Measurements from ENCODE around the gene TNS1. TPM values are rescaled to one million over a fixed set of nuclear protein-coding genes. Genes with fewer than 3 reads are reported as not detected.

TNS1 gene
- total RNA-seq, 1 donor from 2014 or later: 219 TPM

DNA sequence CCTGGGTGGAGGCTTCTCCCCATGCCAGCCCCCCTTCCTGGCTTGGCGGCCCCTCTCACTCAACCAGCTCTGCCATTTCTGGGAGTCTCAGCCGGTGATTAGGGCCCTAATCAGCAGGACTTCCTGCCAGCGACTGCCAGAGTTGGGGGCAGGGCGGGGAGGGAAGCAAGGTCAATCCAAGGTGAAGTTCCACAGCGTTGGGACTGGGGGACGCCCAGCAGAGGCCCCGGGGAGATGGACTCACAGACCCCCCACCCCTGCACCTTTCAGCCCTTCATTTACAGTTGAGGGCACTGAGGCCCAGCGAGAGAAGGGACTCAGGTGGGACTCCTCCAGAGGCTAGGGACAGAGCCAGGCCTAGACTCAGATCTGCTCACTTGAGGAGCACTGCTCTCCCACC, 65.3 kb downstream of the TNS1 start:
- Mint-ChIP-seq H3K4me3 (ENCODE audit: unreplicated experiment) (no peak overlapping the region), H3K9me3 (ENCODE audit: unreplicated experiment) (peaks cover 2% of the 10 kb centered on the region), H3K27me3 (ENCODE audit: low read depth, unreplicated experiment) (no peaks in the 10 kb centered on the region), H3K27ac (ENCODE audit: unreplicated experiment) (no peak overlapping the region), H3K36me3 (ENCODE audit: low read depth, unreplicated experiment) (peaks cover 16% of the 10 kb centered on the region), H3K4me1 (ENCODE audit: low read depth, unreplicated experiment) (peaks cover 69% of the 10 kb centered on the region)
- Histone ChIP-seq H3K9ac (ENCODE audit: low read length) (peak overlapping the region; percentile 77), H4K20me1 (ENCODE audit: insufficient read depth, low read length) (peaks cover 25% of the 10 kb centered on the region), H2AFZ (ENCODE audit: low read depth, low read length) (no peak overlapping the region), H3K79me2 (ENCODE audit: insufficient read depth, low read length) (peaks cover 89% of the 10 kb centered on the region), H3K9me3 (ENCODE audit: insufficient read depth, low read depth, low read length) (no peaks in the 10 kb centered on the region), H3K27ac (ENCODE audit: low read depth, low read length) (peak overlapping the region; percentile 95), H3K4me2 (ENCODE audit: low read length) (peak overlapping the region; percentile 69), H3K4me3 (ENCODE audit: insufficient read depth, low read depth, low read length) (no peak overlapping the region), H3K4me1 (ENCODE audit: insufficient read depth, low read length) (peaks cover 95% of the 10 kb centered on the region), H3K27me3 (ENCODE audit: insufficient read depth, low read length) (no peaks in the 10 kb centered on the region), H3K36me3 (ENCODE audit: insufficient read depth, low read length) (no peaks in the 10 kb centered on the region)
- no peak for FAIRE-seq
- no peak for DNase-seq (ENCODE audit: low read depth)
- TF ChIP-seq, protein P1, sequence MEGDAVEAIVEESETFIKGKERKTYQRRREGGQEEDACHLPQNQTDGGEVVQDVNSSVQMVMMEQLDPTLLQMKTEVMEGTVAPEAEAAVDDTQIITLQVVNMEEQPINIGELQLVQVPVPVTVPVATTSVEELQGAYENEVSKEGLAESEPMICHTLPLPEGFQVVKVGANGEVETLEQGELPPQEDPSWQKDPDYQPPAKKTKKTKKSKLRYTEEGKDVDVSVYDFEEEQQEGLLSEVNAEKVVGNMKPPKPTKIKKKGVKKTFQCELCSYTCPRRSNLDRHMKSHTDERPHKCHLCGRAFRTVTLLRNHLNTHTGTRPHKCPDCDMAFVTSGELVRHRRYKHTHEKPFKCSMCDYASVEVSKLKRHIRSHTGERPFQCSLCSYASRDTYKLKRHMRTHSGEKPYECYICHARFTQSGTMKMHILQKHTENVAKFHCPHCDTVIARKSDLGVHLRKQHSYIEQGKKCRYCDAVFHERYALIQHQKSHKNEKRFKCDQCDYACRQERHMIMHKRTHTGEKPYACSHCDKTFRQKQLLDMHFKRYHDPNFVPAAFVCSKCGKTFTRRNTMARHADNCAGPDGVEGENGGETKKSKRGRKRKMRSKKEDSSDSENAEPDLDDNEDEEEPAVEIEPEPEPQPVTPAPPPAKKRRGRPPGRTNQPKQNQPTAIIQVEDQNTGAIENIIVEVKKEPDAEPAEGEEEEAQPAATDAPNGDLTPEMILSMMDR (IDR thresholded peaks at IDR 0.05; ENCODE audit: insufficient read depth, low read depth, low read length): no peak
- TF ChIP-seq EZH2 (IDR thresholded peaks at IDR 0.05; ENCODE audit: insufficient read depth, low read length): no peak

DNA sequence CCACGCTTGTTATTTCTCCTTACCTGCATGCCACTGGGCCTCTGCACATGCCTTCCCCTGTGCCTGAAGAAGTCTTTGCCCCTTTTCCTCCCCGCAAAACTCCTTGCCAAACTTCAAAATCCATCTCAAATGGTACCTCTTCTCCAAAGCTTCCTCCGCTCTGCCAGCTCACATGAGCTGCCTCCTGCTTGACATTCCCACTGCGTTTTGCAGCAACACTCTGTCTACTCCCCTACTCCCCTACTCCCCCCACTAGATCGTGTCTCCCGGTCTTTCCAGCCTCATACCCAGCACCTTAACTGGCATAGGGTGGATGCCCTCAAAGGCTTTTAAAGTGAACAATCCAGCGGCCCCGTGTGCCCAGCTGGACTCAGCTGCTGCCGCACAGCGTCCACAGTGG, 65.8 kb downstream of the TNS1 start:
- no peak for TF ChIP-seq EZH2 (IDR thresholded peaks at IDR 0.05; ENCODE audit: insufficient read depth, low read length)
- Histone ChIP-seq H3K36me3 (ENCODE audit: insufficient read depth, low read length) (no peaks in the 10 kb centered on the region), H3K27ac (ENCODE audit: low read depth, low read length) (peak overlapping the region; percentile 95), H4K20me1 (ENCODE audit: insufficient read depth, low read length) (peaks cover 21% of the 10 kb centered on the region), H3K4me3 (ENCODE audit: insufficient read depth, low read depth, low read length) (no peak overlapping the region), H3K4me1 (ENCODE audit: insufficient read depth, low read length) (peaks cover 95% of the 10 kb centered on the region), H3K79me2 (ENCODE audit: insufficient read depth, low read length) (peaks cover 89% of the 10 kb centered on the region), H2AFZ (ENCODE audit: low read depth, low read length) (no peak overlapping the region), H3K27me3 (ENCODE audit: insufficient read depth, low read length) (no peaks in the 10 kb centered on the region), H3K4me2 (ENCODE audit: low read length) (peak overlapping the region; percentile 69), H3K9ac (ENCODE audit: low read length) (peak overlapping the region; percentile 77), H3K9me3 (ENCODE audit: insufficient read depth, low read depth, low read length) (no peaks in the 10 kb centered on the region)
- FAIRE-seq: no peak
- Mint-ChIP-seq H3K9me3 (ENCODE audit: unreplicated experiment) (peaks cover 2% of the 10 kb centered on the region), H3K27ac (ENCODE audit: unreplicated experiment) (peak overlapping the region; percentile 98), H3K4me1 (ENCODE audit: low read depth, unreplicated experiment) (peaks cover 74% of the 10 kb centered on the region), H3K4me3 (ENCODE audit: unreplicated experiment) (peak overlapping the region; percentile 71), H3K27me3 (ENCODE audit: low read depth, unreplicated experiment) (no peaks in the 10 kb centered on the region), H3K36me3 (ENCODE audit: low read depth, unreplicated experiment) (peaks cover 16% of the 10 kb centered on the region)
- no peak for DNase-seq (ENCODE audit: low read depth)

DNA sequence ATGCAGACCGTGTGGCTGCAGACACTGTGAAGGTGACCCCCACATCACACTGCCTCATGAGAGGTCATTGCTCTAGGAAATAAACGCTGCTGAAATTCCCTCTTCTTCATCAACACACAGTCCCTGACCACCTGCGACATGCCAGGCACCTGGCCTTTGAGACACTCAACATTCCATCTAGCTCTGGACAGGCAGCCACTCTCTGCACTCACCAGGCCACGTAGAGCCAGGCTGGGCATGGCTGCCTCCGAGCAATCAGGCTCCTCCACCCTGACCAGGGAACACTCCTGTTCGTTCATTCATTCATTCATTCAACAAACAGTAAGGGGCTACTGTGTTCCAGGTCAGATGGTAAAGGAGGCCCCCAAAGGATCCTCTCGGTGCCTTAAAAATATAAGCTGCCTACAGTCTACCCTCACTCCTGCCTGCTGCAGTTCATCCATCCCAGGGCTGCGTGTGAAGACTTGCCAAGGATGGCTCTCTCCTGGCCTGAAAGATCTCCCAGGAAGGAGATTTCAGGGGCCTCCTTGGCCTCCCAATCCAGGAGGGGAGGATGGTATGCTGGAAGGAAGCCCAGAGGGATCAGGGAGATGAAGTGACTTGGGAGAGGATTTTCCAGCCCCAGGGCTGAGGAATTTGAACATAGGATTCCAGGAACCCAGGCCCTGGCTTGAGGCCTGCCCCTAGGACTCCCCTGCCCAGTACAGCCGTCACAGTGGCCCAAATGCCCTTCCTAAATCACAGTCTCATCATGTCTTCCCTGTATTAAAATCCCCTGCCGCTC, 66.7 kb downstream of the TNS1 start:
- Histone ChIP-seq H3K27ac (ENCODE audit: low read depth, low read length) (peak overlapping the region; percentile 95), H2AFZ (ENCODE audit: low read depth, low read length) (no peak overlapping the region), H3K4me1 (ENCODE audit: insufficient read depth, low read length) (peaks cover 95% of the 10 kb centered on the region), H3K9ac (ENCODE audit: low read length) (peak overlapping the region; percentile 77), H3K9me3 (ENCODE audit: insufficient read depth, low read depth, low read length) (no peaks in the 10 kb centered on the region), H3K27me3 (ENCODE audit: insufficient read depth, low read length) (no peaks in the 10 kb centered on the region), H4K20me1 (ENCODE audit: insufficient read depth, low read length) (peaks cover 12% of the 10 kb centered on the region), H3K79me2 (ENCODE audit: insufficient read depth, low read length) (peaks cover 89% of the 10 kb centered on the region), H3K36me3 (ENCODE audit: insufficient read depth, low read length) (no peaks in the 10 kb centered on the region), H3K4me2 (ENCODE audit: low read length) (peak overlapping the region; percentile 69), H3K4me3 (ENCODE audit: insufficient read depth, low read depth, low read length) (no peak overlapping the region)
- peak overlapping the region; percentile 98 for H3K27ac Mint-ChIP-seq (ENCODE audit: unreplicated experiment)
- DNase-seq (ENCODE audit: low read depth) (peak; percentile 79), FAIRE-seq (peak; percentile 39)
- H3K36me3 Mint-ChIP-seq (ENCODE audit: low read depth, unreplicated experiment): peaks cover 12% of the 10 kb centered on the region
- TF ChIP-seq, protein P1 (IDR thresholded peaks at IDR 0.05; ENCODE audit: insufficient read depth, low read depth, low read length): no peak
- TF ChIP-seq EZH2 (IDR thresholded peaks at IDR 0.05; ENCODE audit: insufficient read depth, low read length): no peak
- peaks cover 75% of the 10 kb centered on the region for H3K4me1 Mint-ChIP-seq (ENCODE audit: low read depth, unreplicated experiment)
- H3K27me3 Mint-ChIP-seq (ENCODE audit: low read depth, unreplicated experiment): no peaks in the 10 kb centered on the region
- H3K4me3 Mint-ChIP-seq (ENCODE audit: unreplicated experiment): peak overlapping the region; percentile 71
- H3K9me3 Mint-ChIP-seq (ENCODE audit: unreplicated experiment): no peaks in the 10 kb centered on the region
